ENCODE measurements around the gene SORCS2. TPM values are rescaled to one million over a fixed set of nuclear protein-coding genes. Genes with fewer than 3 reads are reported as not detected.

The SORCS2 gene
- total and polyA plus RNA-seq, 2 of the 13 experiments (the other 11 are each of a cell fraction or from before 2014, with no cell fraction given) = 0.82 to 1.0 TPM

DNA sequence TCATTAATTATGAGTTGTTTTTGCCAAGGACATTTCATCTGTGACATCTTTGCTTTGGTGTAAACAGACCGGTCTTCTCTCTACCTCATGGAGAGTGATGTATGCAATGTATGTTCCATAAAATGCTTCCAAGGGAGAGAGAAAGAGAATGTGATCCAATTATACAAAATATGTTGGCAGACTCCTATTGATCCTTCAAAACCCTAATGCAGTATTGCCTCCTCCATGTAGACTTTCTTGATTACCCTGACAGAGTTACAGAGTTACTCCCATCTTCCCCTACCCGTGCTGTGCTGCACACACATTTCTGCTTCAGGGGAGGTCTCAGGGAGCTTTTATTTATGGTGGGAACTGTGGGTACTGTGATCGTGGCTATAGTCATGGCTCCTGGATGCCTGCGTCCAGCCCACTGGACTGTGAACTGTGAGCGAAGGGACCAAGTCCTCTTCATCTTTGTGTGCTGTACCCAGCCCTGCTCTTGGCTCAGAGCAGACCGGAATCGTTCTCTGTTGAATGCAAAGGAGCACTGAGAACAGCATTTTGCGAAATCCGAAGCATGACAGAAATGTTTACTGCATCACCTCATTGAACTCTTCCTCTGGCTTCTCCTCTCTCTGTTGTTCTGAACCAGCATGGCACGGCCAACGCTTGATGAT is 32.7 kb downstream of the SORCS2 start:
- Histone ChIP-seq H3K9ac (ENCODE audit: insufficient read depth, low read depth, low read length) (no peak overlapping the region), H3K4me3 (replicated peaks in 1 of 3; ENCODE audit: insufficient read depth in 1 of 3, low read depth in 2 of 3, low read length in 3 of 3) (no peak overlapping the region), H4K20me1 (ENCODE audit: insufficient read depth, low read length) (no peaks in the 10 kb centered on the region), H2AFZ (ENCODE audit: low read length) (no peak overlapping the region), H3K27me3 (ENCODE audit: control insufficient read depth in 1 of 2, insufficient read depth in 2 of 2, low read length in 2 of 2) (peaks cover 1 to 23% of the 10 kb centered on the region in 2 experiments; a peak in 4 of 5 replicates), H3K9me3 (ENCODE audit: low read length) (no peaks in the 10 kb centered on the region), H3K79me2 (ENCODE audit: insufficient read depth, low read length) (no peaks in the 10 kb centered on the region), H3K4me1 (ENCODE audit: insufficient read depth, low read length) (peaks cover 9% of the 10 kb centered on the region; the same call in 1 of the 2 replicates), H3K4me2 (ENCODE audit: low read depth, low read length) (no peak overlapping the region), H3K36me3 (replicated peaks in 1 of 2; ENCODE audit: control insufficient read depth in 1 of 2, insufficient read depth in 2 of 2, low read length in 2 of 2) (no peaks in the 10 kb centered on the region), H3K27ac (ENCODE audit: extremely low read length, insufficient read depth, low read length) (no peak overlapping the region)
- POLR2A ChIA-PET = no interaction called here
- no TSS peak for BruUV-seq (replicated peaks)
- ATAC-seq (peak; percentile 56), FAIRE-seq (no peak), DNase-seq (ENCODE audit: low spot score) (no peak)
- CTCF ChIA-PET (ENCODE audit: low intra/inter-chr PET ratio, low total read pairs) = no interaction called here
- TF ChIP-seq ZNF703 (CRISPR knock-in tag; IDR thresholded peaks at IDR 0.05; ENCODE audit: borderline replicate concordance) (no peak), NAIF1 (CRISPR knock-in tag; IDR thresholded peaks at IDR 0.05; ENCODE audit: borderline replicate concordance) (no peak), HNF4A (CRISPR knock-in tag; IDR thresholded peaks at IDR 0.05) (no peak)
- TF ChIP-seq, protein P1, sequence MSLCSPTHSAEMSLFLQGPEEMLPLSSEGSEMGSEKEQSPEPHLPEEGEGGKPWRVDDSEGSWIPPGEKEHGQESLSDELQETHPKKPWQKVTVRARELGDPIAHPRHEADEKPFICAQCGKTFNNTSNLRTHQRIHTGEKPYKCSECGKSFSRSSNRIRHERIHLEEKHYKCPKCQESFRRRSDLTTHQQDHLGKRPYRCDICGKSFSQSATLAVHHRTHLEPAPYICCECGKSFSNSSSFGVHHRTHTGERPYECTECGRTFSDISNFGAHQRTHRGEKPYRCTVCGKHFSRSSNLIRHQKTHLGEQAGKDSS (CRISPR knock-in tag; IDR thresholded peaks at IDR 0.05; ENCODE audit: borderline replicate concordance, low read depth) = no peak
- TF ChIP-seq, protein P2, sequence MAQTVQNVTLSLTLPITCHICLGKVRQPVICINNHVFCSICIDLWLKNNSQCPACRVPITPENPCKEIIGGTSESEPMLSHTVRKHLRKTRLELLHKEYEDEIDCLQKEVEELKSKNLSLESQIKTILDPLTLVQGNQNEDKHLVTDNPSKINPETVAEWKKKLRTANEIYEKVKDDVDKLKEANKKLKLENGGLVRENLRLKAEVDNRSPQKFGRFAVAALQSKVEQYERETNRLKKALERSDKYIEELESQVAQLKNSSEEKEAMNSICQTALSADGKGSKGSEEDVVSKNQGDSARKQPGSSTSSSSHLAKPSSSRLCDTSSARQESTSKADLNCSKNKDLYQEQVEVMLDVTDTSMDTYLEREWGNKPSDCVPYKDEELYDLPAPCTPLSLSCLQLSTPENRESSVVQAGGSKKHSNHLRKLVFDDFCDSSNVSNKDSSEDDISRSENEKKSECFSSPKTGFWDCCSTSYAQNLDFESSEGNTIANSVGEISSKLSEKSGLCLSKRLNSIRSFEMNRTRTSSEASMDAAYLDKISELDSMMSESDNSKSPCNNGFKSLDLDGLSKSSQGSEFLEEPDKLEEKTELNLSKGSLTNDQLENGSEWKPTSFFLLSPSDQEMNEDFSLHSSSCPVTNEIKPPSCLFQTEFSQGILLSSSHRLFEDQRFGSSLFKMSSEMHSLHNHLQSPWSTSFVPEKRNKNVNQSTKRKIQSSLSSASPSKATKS (CRISPR knock-in tag; IDR thresholded peaks at IDR 0.05) = no peak
- intact Hi-C loops (cut with micrococcal nuclease; ENCODE audit: unreplicated experiment) (no loop called here), in situ Hi-C loops (cut with HindIII; ENCODE audit: extremely low pct_ligation_motif_present, low pct_unique_long_range_greater_than_20kb) (no loop called here)
- WGBS (ENCODE audit: low lambda C conversion rate) = 26% methylated on average over 6 of the region's 11 CpGs
